GM19468 (cell line): Measurements from ENCODE around the gene NCAM1.
"Not testable (repeated sequence)": the region's sequence is repeated elsewhere in the genome, so short reads cannot be mapped to it uniquely, and the experiment has no call there.

Source experiments
- ATAC-seq: cut with Tn5 transposase; IDR thresholded peaks from one replicate; pipeline ENCODE4 v1.9.1; 2021; ENCODE audit warnings: mild to moderate bottlenecking, moderate library complexity, moderate number of reproducible peaks; ENCODE audit not compliant: unreplicated experiment; ENCODE audit errors: extremely low read depth

NCAM1 gene

DNA sequence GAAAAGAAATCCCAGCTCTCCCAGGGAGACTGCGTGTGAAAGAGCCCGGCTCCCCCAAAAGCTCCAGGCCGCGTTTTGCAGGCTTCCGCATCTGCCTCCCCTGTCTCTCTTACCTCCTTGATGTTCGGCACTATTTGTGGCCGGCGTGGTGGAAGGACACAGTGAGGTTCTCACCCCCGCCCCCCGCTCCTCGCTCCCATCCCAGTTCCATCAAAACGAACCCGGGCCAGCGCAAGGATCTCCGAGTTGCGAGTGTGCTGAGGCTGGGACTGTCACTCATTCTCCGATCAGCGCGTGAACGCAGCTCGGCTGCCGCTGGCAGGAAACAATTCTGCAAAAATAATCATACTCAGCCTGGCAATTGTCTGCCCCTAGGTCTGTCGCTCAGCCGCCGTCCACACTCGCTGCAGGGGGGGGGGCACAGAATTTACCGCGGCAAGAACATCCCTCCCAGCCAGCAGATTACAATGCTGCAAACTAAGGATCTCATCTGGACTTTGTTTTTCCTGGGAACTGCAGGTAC lies at the start of gene NCAM1:
Gene NCAM1, plus strand, starts transcription at position 275 of the 523 bp plus-strand sequence.
- ATAC-seq, result no peak

- ATAC-seq, result no peak
These were observed 38.6 kb upstream of the NCAM1 start for GRCh38 chr11:112922606-112923005.

DNA sequence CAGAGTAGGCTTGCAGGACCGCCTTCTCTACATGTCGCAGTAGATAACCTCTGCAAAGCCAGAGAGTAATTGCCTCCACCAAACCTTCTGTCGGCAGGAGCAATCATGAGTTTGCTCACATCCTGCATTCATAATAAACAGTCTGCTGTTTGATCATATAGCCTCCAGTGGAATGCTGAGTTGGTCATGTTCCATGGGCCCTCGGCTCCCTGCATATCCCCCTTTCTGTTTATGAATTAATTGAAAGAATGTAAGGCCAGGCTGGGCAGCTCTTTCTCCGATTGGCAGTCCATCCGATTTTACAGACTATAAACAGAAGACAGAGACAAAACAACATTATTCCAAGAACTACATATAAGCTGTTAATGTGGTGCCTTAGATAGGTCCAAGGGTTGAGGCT lies 36.4 kb upstream of the NCAM1 start:
- not testable (repeated sequence) for ATAC-seq

DNA sequence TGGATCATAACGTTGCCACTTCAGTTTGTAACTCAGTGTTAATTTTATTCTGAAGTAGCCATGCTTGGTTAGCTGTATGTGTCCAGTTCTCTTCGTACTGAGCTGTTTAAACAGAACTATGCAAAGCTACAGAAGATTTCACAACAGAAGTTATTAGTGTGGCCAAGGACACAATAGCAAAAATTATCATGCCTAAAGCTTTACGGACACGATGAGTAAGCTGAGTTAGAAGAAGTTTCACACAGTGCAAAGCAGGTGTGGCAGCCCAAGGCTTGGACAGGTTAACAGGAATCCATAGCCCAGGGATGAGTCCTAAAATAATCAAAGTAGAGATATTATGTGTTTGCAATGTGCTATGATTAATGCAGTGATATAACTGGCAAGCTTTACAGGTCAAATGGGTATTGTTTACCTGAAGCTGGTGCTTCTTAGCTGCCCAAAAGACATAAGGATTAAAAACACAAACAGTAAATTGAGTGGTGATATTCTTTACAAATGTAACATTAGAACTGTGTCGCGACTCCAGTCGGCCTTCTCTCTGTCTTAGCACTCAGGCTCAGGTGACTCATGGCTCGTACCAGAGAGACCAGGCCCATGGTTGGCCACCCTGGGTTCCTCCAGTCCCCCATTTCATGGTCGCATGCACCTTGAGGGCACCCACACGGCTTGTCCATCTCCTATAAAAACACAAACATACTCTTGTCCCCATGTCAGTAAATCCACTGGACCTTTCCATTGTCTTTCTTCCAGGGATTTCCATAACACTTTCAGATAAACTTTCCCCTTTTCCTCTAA lies 35.5 kb upstream of the NCAM1 start:
- ATAC-seq, result no peak

DNA sequence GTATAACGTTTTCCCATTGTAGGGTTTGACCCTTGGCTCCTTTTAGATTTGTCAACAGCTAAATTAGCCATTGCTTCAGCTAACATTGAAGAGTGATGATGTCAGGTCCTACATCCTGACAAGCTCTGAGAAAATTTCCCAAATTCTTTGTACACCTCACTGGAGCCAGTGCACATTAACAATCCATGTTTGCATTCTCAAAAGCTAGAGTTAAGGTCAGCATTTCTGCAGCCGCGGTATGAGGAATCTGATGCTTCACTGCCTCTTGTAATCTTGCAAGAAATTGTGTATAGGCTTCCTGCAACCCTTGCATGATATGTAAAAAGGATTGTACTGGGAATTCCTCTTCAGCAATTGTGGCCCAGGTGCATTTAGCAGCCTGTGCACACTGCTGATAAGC lies 33.1 kb upstream of the NCAM1 start:
- ATAC-seq, result no peak

GRCh38 chr11:112929432-112929831 lies 31.8 kb upstream of the NCAM1 start:
- no peak for ATAC-seq

- ATAC-seq, result no peak
These were observed 29.5 kb upstream of the NCAM1 start for GRCh38 chr11:112931703-112932102.

- ATAC-seq, result no peak
These were observed 28.6 kb upstream of the NCAM1 start for GRCh38 chr11:112932593-112932992.

DNA sequence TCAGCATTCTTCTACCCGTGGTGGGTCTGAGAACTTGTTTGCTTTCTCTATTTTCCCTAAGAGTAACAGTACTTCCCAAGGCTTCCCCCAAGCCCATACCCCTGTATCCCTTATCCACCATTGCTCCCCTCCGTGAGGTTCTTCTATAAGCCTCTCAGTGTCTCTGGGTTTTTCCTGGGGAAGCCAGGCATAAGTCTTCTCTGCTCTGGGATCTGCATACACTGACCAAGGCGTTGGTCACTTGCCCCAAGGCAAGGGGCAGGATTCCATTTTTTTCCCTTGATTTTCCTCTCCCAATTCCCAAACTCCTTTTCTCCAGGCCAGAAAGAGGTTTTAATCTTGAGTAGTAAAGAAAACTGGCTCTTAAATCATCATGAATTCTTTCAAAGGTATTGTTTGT lies 27.2 kb upstream of the NCAM1 start:
- no peak for ATAC-seq

- no peak for ATAC-seq
These were observed 20.1 kb upstream of the NCAM1 start for GRCh38 chr11:112941104-112941503.

DNA sequence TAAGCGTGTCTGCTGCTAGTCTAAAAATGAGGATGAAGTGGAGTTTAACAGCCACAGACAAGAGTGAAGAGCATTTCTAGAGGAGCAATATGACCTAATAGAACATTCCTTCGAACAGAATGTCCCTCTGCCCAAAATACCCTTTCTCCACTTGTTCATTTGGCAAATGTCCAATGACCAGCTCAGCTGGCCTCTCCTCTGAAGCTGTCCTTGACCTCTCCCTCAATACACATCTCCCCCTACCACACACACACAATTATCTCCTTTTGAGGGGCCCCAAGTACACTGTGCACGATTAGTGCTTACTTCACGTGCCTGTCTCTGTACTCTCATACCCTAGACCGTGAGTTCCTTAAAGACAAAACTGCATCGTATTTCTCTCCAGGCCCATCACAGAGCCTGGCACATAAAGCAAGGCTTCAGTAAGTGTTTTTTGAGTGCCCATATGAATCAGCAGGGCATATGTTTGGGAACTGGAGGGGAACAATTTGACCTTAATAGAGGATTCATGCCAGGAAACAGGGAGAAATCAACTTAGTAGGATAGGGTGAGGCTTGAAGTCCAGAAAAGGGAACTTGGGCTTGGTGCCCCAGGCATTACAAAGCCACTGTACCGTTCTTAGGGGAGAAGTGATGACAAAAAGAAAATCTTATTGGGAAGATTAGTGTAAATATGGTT lies 18.1 kb upstream of the NCAM1 start:
- no peak for ATAC-seq

DNA sequence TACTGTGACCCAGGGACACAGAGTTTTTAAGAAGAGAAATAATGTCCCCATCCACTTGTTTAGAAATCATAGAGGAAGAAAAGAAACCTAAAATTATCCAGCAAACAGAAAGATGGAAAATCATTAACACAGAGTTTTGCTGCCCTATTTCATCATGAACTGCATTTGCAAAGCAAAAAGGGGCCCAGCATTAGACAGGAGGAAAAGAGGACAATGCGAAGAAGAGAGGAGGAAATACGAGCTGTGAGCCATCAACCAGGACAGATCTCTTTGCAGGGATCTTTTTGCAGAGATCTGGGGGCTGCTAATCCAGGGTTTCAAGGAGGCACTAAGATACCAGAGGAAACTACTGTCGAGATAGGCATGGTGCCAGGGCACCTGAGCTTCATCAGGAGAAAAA lies 14.4 kb upstream of the NCAM1 start:
- ATAC-seq, result no peak

DNA sequence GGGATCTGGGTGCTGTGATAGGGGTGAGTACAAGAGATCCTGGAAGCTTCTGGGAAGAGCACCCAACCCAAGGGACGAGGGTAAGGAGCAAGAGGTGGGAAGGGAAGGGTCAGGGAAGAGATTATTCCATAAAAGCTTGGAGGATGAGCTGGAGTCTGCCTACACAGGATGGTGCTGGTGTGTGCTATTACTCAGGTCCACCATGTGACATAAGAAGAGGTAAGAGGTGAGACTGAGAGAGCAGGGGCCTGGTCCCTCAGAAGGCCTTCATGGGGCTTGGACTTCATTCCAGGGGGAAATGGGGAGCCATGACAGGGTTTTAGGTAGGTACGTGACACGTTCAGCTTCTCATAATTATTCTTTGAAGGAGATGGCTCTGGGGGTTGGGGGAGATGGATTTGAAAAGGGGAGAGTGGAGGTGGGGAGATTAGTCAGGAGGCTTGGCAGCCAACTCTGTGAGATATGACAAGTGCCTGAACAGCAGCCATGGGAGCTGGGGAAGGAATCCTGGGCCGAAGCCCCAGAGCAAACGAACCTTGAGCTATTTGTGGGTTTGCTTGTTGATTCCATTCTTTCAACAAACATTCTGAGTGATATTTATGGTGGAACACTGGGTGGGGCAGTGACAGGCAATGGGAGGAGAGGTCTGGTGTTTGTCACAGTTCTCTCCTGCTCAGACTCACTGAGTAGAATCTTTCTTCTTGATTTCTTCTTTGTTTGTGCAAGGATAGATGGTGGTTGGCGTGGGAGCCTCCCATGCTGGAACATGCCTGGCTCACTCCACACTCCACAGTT lies 11.2 kb upstream of the NCAM1 start:
- no peak for ATAC-seq

DNA sequence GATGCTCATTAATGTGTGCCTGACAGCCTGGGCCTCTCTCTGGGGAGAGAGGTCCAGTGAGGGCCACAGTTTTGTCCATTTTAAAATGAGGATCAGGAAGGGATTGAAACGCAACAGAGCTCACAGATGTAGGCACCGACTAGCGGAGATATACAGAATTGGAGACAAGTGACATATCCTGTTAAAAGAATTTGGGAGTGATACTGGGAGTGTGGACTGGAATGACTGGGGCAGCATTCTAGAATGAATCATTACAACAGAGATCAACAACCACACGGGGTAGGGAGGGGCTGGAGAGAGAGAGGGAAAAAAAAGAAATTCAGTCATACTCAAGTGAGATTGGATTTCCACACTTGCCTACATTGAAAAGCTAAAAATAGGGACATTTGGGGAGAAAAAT lies 2.5 kb upstream of the NCAM1 start:
- ATAC-seq, result no peak

DNA sequence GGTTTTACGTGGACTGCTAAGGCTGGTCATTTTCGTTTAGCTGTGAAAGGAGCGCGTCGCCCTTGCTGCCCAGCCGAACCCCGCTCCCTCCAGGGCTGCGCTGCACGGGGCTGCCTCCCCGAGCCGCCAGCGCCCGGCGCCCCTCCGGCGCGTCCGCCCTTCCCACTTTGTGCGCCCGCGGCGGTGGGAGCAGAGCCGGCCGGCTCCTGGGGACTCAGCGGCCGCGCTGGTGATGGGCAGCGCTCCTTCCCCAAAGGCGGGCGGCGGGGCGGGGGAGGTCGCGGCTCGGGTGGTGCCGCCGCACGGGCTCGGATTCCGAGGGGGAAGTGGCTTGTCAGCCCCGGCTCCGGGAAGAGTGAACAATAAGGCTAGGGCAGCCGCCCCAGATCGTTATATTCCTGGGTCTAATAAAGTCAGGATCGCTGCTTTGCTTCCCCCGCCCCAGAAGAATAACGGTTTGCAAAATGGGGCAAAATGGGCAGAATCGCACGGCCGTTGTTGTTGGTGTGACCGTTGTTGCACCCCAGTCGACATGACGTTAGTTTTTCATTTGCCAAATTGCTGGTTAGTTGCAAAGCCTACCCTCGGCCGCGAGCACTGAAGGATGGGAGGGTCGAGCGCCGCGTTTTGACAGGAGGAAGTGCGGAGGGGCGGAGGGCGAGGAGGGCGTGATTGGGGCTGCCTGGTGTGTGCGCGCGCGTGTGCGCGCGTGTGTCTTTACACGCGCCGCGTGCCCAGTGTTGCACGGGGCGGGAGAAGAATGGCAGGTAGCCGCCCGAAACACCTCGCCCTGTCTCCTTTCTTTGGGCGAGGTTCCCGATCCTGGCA lies 745 bp downstream of the NCAM1 start:
- ATAC-seq, result no peak

DNA sequence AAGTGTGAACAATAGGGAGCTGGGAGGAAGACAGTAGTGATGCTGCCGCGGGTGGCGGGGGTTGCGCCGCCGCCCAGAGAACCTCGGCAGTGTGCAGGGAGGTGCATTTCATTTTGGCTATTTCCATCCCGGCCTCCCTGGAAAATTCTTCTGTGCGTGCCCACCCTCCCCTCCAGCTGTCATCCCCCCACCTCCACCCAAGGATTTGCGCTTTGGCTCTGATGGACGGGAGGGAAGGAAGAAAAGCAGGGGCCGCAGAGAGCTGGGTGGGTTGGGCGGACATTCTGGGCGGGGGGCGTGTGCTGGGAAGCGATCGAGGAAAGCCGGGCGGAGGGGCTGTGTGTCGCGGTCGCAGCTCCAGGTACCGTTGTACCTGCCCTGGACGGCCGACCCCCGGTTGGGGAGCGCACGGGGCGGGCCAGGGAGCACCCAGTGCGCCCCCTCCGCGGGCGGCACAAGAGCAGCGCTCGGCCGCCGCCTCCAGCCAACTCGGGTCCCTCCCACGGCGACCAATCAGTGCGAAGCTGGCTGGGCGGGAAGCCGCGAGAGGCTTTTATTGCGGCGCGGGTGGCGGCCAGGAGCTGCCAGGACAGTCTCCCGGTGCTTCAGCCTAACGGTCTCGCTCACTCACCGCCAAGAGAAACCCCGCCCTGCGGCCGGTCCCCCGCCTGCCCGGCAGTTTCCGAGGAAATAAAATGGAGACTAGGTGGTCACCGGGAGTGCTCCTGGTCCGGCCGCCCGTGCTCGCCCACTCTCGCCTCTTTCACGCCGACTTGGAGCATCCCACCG lies 1.6 kb downstream of the NCAM1 start:
- ATAC-seq, result no peak

DNA sequence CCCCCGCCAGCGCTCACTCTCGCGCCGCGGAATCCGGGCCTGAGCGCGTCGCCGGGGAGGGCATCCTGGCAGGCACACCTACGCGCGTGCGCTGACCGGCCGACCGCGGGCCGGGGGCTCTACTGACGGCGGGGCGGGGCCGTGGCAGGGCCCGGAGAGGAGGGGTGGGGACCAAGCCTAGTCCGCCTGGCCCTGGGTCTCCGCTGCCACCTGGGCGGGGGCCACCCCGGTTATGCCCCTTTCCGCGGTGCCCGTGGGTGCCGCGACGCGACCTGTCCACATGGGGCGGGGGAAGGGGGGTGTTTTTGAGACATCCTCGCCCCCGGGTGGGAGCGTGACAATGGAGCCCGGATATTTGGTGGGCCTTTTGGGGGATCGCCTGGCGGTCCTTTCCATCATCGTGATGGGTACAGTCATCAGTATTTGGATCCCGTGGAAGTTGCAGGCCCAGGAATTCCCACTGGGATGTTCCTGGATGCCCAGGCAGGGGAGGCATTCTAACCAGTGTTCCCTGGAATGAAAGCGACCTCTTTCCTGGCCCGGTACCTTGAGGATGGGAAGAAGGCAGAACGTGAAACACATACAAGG lies 2.2 kb downstream of the NCAM1 start:
- no peak for ATAC-seq

DNA sequence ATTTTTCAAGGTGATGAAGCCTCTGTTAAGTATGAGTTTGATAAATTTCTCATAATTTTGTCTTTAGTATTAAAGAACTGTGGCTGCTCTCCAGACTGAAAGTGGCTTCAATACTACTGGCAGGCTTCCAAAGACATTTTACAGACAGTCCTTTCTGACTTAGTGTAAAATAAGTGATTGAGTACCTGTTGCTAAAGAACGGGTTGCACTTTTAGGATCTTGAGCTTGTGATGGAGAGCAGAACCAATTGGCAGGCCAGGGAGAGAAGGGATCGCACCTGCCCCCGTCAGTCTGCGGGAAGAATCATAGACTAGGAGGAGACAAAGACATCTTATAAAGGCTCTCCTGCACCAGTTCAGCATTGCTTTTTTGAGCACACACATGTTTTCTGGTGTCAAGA lies 4.4 kb downstream of the NCAM1 start:
- no peak for ATAC-seq

- no peak for ATAC-seq
These were observed 5.3 kb downstream of the NCAM1 start for GRCh38 chr11:112966561-112966960.
